Jurkat, Clone E6-1 (cell line): ENCODE results near the gene CMTM4.
"Not testable (repeated sequence)": the region's sequence is repeated elsewhere in the genome, so short reads cannot be mapped to it uniquely, and the experiment has no call there.

Experiments used
- DNase-seq: peaks from one replicate; pipeline ENCODE4 v3.0.0-alpha.2; 2011; ENCODE audit warnings: low read depth, low spot score
- H3K4me3 ChIP-seq: 2 replicates; pipeline ENCODE4 v1.5.1; 2011; ENCODE audit warnings: mild to moderate bottlenecking, low read length, control low read depth, moderate library complexity

Gene CMTM4

GRCh38 chr16:66711581-66711980, 15.0 kb upstream of the CMTM4 start:
- DNase-seq = no peak
- no peak overlapping the region for H3K4me3 ChIP-seq

- no peak overlapping the region for H3K4me3 ChIP-seq
- DNase-seq = no peak
These were observed 9.9 kb upstream of the CMTM4 start for GRCh38 chr16:66706506-66706880.

DNA sequence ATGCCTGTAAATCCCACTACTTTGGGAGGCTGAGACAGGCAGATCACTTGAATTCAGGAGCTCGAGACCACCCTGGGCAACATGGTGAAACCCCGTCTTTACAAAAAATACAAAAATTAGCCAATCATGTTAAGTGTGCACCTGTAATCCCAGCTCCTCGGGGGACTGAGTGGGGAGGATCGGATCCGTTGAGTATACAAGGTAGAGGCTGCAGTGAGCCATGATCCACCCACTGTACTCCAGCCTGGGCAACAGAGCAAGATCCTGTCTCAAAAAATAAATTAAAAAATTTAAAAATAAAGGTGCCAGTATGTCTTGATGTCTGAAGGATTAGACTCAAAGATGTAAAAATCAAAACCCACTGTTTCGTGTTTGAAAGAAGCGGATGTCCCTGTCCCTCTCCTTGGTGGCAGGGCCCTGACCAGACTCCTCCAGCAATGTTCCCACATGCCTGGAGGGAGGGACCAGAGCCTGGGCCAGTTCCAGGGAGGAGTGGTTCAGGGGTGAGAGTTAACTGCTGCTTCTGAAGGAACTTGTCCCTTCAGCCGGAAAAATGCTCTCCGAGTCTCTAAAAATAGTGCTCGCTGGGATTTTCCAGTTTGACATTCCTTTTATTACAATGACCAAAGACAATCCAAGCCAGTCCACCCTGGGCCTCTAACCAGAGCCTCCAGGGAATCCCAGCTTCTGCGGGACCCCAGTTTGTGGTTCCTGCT, 9.4 kb upstream of the CMTM4 start:
- DNase-seq = no peak
- H3K4me3 ChIP-seq = no peak overlapping the region

GRCh38 chr16:66703406-66704215, 7.1 kb upstream of the CMTM4 start:
- no peak for DNase-seq
- no peak overlapping the region for H3K4me3 ChIP-seq

DNA sequence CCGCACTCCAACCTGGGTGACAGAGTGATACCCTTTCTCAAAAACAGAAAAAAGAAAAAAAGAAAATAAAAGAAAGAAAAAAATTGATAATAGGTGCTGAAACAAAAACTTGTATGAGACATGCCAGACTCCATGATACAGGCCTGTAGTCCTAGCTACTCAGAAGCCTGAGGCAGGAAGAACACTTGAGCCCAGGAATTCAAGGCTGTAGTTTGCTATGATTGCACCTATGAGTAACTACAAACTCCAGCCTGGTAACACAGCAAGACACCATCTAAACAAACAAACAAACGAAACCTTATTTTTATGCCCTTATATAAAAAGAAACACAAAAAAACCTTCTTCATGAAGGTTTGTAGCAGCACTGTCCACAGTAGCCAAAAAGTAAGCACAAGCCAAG, 5.0 kb upstream of the CMTM4 start:
- DNase-seq = no peak
- H3K4me3 ChIP-seq = no peak overlapping the region

DNA sequence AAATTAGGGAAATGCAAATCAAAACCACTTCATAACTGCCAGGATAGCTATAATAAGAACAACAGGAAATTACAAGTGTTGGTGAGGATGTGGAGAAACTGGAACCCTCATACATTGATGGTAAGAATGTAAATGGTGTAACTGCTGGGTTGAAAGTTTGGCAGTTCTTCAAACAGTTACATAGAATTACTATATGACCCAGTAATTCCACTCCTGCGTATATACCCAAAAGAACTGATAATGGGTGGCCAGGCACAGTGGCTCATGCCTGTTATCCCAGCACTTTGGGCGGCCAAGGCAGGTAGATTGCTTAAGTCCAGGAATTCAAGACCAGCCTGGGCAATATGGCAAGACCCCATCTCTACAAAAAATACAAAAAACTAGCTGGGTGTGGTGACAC, 4.5 kb upstream of the CMTM4 start:
- DNase-seq = no peak
- no peak overlapping the region for H3K4me3 ChIP-seq

DNA sequence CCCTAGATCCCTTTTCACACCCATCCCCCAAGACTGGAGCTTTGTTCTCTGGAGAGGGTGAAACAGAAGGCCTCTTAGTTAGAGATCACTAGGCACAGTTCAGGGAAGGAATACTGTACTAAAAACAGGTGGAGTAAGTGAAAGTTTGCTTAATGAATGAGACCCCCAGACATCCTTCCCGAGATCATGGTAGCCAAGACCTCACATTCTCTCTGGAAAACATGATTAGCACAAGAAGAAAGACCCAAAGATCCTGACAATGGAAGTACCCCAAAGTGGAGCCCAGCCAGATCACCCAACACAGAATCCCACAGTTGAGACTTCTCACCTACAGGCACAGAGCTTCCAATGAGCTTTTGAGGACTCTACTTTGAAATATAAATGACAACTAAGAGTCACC, 3.4 kb upstream of the CMTM4 start:
- H3K4me3 ChIP-seq = no peak overlapping the region
- DNase-seq = no peak

GRCh38 chr16:66698046-66698445, 1.5 kb upstream of the CMTM4 start:
- no peak for DNase-seq
- H3K4me3 ChIP-seq = no peak overlapping the region

- DNase-seq = no peak
These were observed 441 bp downstream of the CMTM4 start for GRCh38 chr16:66695935-66696668.

DNA sequence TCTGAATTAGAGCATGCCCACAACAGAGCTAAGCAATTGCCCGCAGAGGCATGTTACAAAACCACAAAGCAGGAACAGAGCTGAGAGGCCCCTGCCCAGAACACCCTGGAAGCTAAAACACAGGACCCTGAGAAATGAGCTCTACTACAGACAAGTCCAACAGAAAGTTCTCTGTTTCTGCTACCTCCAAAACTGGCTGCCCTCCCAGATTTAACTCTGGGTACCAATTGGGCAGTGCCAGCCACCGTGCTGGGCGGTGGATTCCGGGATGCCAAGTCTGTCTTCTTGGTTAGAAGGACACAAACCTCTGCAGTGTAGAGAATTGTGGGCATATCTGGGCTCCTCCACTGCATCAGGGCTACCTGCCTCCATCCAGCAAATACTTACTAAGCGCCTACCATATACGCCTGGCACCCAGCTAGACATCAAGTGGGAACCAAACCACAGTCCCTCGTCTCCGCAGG, 1.0 kb downstream of the CMTM4 start:
- H3K4me3 ChIP-seq = peak overlapping the region; percentile 37
- DNase-seq = no peak

More at GRCh38 chr16:66695935-66696668, 441 bp downstream of the CMTM4 start:
- peak overlapping the region; percentile 37 for H3K4me3 ChIP-seq

GRCh38 chr16:66693149-66693548, 3.4 kb downstream of the CMTM4 start:
- no peak for DNase-seq
- H3K4me3 ChIP-seq = no peak overlapping the region

DNA sequence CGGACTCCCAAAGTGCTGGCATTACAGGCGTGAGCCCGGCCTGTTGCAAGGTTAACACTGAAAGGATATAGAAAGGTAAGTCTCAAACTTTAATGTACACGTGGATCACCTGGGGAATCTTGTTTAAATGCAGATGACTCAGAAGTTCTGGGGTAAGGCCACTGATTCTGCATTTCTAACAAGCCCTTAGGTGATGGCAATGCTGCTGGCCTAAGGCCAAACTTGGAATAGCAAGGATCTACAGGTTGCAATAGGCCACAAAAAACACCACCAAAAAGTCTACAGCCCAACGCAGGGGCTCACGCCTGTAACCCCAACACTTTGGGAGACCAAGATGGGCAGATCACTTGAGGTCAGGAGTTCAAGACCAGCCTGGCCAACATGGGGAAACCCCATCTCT, 4.2 kb downstream of the CMTM4 start:
- H3K4me3 ChIP-seq = no peak overlapping the region
- DNase-seq = no peak

DNA sequence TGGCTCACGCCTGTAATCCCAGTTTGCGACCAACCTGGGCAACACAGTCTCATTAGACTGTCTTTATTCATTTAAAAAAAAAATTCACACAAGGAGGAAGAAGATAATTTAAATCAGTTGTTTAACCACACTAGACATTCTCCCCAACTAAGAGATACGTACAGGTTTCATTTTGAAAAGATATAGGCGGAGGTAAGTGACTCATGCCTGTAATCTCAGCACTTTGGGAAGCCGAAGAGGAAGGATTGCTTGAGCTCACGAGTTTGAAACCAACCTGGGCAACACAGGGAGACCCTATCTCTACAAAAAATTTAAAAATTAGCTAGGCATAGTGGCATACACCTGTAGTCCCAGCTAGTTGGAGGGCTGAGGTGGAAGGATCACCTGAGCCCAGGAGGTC, 5.3 kb downstream of the CMTM4 start:
- no peak for DNase-seq

GRCh38 chr16:66690106-66690847, 6.3 kb downstream of the CMTM4 start:
- no peak overlapping the region for H3K4me3 ChIP-seq
- no peak for DNase-seq

More for the DNA sequence above, 5.3 kb downstream of the CMTM4 start:
- no peak overlapping the region for H3K4me3 ChIP-seq

DNA sequence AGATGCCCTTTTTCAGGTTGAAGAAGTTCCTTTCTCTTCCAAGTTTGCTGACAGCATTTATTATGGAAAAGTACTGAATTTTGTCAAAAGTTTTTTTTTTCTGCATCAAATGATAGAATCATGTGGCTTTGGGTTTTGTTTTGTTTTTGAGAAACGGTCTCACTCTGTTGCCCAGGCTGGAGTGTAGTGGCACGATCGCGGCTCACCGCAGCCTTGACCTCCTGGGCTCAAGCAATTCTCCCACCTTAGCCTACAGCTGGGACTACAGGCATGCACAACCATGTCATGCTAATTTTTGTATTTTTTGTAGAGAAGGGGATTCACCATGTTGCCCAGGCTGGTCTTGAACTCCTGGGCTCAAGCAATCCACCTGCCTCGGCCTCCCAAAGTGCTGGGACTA, 7.3 kb downstream of the CMTM4 start:
- no peak overlapping the region for H3K4me3 ChIP-seq
- no peak for DNase-seq

DNA sequence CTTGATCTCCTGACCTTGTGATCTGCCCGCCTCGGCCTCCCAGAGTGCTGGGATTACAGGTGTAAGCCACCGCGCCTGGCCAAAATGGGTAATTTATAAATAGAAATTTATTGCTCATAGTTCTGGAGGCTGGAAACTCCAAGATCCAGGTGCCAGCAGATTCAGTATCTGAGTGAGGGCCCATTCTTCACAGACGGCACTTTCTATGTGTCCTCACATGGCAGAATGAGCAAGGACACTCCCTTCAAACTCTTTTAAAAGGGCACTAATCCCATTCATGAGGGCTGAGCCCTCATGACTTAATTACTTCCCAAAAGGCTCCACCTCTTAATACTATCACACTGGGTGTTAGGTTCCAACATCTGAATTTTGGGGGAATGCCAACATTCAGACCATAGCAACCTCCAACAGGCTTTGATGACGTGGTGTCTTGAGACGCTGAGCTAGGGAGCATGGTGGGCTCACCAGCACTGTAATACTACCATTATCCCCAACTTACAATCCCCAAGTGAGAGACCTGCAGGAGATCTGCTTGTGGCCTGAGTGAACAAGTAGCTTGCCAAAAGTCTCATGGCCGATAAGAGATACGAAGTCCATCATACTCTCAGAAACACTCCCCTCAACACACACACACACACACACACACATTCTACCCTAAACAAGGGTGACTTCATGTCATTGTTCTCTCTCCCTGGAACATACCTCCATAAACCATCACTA, 8.5 kb downstream of the CMTM4 start:
- no peak for DNase-seq
- H3K4me3 ChIP-seq = no peak overlapping the region

DNA sequence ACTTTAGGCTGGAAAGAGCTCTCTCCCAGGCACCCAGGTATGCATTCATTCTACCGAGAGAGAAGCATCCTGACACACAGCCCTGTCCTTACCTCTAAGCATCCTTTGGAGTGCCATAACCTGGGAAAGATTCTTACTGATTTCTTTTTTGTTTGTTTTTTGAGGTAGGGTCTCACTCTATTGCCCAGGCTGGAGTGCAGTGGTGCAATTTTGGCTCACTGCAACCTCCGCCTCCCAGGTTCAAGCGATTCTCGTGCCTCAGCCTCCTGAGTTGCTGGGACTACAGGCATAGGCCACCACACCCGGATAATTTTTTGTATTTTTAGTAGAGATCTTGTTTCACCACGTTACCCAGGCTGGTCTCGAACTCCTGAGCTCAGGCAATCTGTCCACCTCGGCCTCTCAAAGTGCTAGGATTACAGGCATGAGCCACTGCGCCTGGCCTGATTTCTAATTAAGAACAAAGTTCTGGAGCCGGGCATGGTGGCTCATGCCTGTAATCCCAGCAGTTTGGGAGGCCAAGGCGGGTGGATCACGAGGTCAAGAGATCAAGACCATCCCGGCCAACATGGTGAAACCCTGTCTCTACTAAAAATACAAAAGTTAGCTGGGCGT, 10.9 kb downstream of the CMTM4 start:
- H3K4me3 ChIP-seq, DNase-seq: not testable (repeated sequence)

DNA sequence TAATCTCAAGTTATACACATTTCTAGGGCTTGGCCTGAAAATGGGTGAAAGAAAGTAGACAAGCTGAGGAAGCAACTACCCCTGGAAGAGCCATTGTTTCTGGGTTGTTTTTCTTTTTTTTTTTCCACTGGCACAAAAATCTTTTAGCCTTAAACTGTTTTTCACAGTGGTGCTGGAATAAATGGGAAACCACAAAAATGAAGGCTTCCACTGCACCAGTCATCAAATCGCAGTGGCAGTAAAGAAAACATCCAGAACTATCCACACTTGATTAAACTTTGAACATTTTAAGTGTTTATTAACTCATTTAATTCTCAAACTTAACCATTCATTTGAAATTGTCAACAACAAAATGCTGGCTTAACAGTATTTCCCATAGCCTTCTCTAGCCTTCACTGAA, 14.3 kb downstream of the CMTM4 start:
- no peak overlapping the region for H3K4me3 ChIP-seq
- no peak for DNase-seq
